Measurements from ENCODE around the gene TKTL1. TPM values are rescaled to one million over a fixed set of nuclear protein-coding genes. Genes with fewer than 3 reads are reported as not detected.

TKTL1 gene
- total RNA-seq, 1 experiment from 2014 or later = not detected

- no peak for DNase-seq
- no peaks in the 10 kb centered on the region for H3K79me2 ChIP-seq (ENCODE audit: low read length)
- H3K9me2 ChIP-seq (replicated peaks; ENCODE audit: insufficient read depth, low read length) = no peaks in the 10 kb centered on the region
- H3K27ac ChIP-seq (ENCODE audit: low read length) = no peak overlapping the region
- H3K27me3 ChIP-seq (ENCODE audit: low read length) = no peaks in the 10 kb centered on the region
- H3K9me3 ChIP-seq (ENCODE audit: low read length) = no peaks in the 10 kb centered on the region
- H4K20me1 ChIP-seq (ENCODE audit: insufficient read depth, low read depth, low read length) = no peaks in the 10 kb centered on the region
- H3K4me2 ChIP-seq (ENCODE audit: low read depth, low read length, poor library complexity, severe bottlenecking) = no peak overlapping the region
- H2AFZ ChIP-seq (ENCODE audit: low read length) = no peak overlapping the region
- no peaks in the 10 kb centered on the region for H3K4me1 ChIP-seq (ENCODE audit: low read length)
- H3K36me3 ChIP-seq (ENCODE audit: insufficient read depth, low read length) = no peaks in the 10 kb centered on the region
- no peak overlapping the region for H3K4me3 ChIP-seq (ENCODE audit: low read length)
- no peak overlapping the region for H3K9ac ChIP-seq (ENCODE audit: low read length)
Observed at GRCh38 chrX:154352012-154352401, 56.4 kb downstream of the TKTL1 start.

- Histone ChIP-seq H3K9me3 (ENCODE audit: low read length) (no peaks in the 10 kb centered on the region), H3K4me2 (ENCODE audit: low read depth, low read length, poor library complexity, severe bottlenecking) (no peak overlapping the region), H3K27me3 (ENCODE audit: low read length) (no peaks in the 10 kb centered on the region), H3K4me3 (ENCODE audit: low read length) (no peak overlapping the region), H3K79me2 (ENCODE audit: low read length) (no peaks in the 10 kb centered on the region), H3K4me1 (ENCODE audit: low read length) (no peaks in the 10 kb centered on the region), H3K36me3 (ENCODE audit: insufficient read depth, low read length) (no peaks in the 10 kb centered on the region), H3K9ac (ENCODE audit: low read length) (no peak overlapping the region), H3K27ac (ENCODE audit: low read length) (no peak overlapping the region), H3K9me2 (replicated peaks; ENCODE audit: insufficient read depth, low read length) (no peaks in the 10 kb centered on the region), H2AFZ (ENCODE audit: low read length) (no peak overlapping the region), H4K20me1 (ENCODE audit: insufficient read depth, low read depth, low read length) (no peaks in the 10 kb centered on the region)
- no peak for DNase-seq
Observed at GRCh38 chrX:154352466-154352865, 56.9 kb downstream of the TKTL1 start.

- H3K27ac ChIP-seq (ENCODE audit: low read length) = no peak overlapping the region
- no peaks in the 10 kb centered on the region for H3K4me1 ChIP-seq (ENCODE audit: low read length)
- no peaks in the 10 kb centered on the region for H3K27me3 ChIP-seq (ENCODE audit: low read length)
- no peak overlapping the region for H3K9ac ChIP-seq (ENCODE audit: low read length)
- no peaks in the 10 kb centered on the region for H4K20me1 ChIP-seq (ENCODE audit: insufficient read depth, low read depth, low read length)
- H2AFZ ChIP-seq (ENCODE audit: low read length) = no peak overlapping the region
- no peak overlapping the region for H3K4me3 ChIP-seq (ENCODE audit: low read length)
- H3K79me2 ChIP-seq (ENCODE audit: low read length) = no peaks in the 10 kb centered on the region
- no peaks in the 10 kb centered on the region for H3K36me3 ChIP-seq (ENCODE audit: insufficient read depth, low read length)
- no peak for DNase-seq
- no peaks in the 10 kb centered on the region for H3K9me2 ChIP-seq (replicated peaks; ENCODE audit: insufficient read depth, low read length)
- no peak overlapping the region for H3K4me2 ChIP-seq (ENCODE audit: low read depth, low read length, poor library complexity, severe bottlenecking)
- H3K9me3 ChIP-seq (ENCODE audit: low read length) = no peaks in the 10 kb centered on the region
Observed at GRCh38 chrX:154353172-154353843, 57.7 kb downstream of the TKTL1 start.

- Histone ChIP-seq H3K79me2 (ENCODE audit: low read length) (no peaks in the 10 kb centered on the region), H3K27ac (ENCODE audit: low read length) (no peak overlapping the region), H3K36me3 (ENCODE audit: insufficient read depth, low read length) (no peaks in the 10 kb centered on the region), H3K27me3 (ENCODE audit: low read length) (no peaks in the 10 kb centered on the region), H3K9ac (ENCODE audit: low read length) (no peak overlapping the region), H3K4me2 (ENCODE audit: low read depth, low read length, poor library complexity, severe bottlenecking) (no peak overlapping the region), H4K20me1 (ENCODE audit: insufficient read depth, low read depth, low read length) (no peaks in the 10 kb centered on the region), H3K9me2 (replicated peaks; ENCODE audit: insufficient read depth, low read length) (no peaks in the 10 kb centered on the region), H2AFZ (ENCODE audit: low read length) (no peak overlapping the region), H3K4me3 (ENCODE audit: low read length) (no peak overlapping the region), H3K9me3 (ENCODE audit: low read length) (no peaks in the 10 kb centered on the region), H3K4me1 (ENCODE audit: low read length) (no peaks in the 10 kb centered on the region)
- DNase-seq = no peak
Observed at GRCh38 chrX:154354013-154354412, 58.4 kb downstream of the TKTL1 start.

- Histone ChIP-seq H3K27me3 (ENCODE audit: low read length) (no peaks in the 10 kb centered on the region), H3K79me2 (ENCODE audit: low read length) (no peaks in the 10 kb centered on the region), H3K9me2 (replicated peaks; ENCODE audit: insufficient read depth, low read length) (no peaks in the 10 kb centered on the region), H3K4me2 (ENCODE audit: low read depth, low read length, poor library complexity, severe bottlenecking) (no peak overlapping the region), H3K9ac (ENCODE audit: low read length) (no peak overlapping the region), H3K36me3 (ENCODE audit: insufficient read depth, low read length) (no peaks in the 10 kb centered on the region), H3K27ac (ENCODE audit: low read length) (no peak overlapping the region), H4K20me1 (ENCODE audit: insufficient read depth, low read depth, low read length) (no peaks in the 10 kb centered on the region), H3K4me3 (ENCODE audit: low read length) (no peak overlapping the region), H3K4me1 (ENCODE audit: low read length) (no peaks in the 10 kb centered on the region), H3K9me3 (ENCODE audit: low read length) (no peaks in the 10 kb centered on the region), H2AFZ (ENCODE audit: low read length) (no peak overlapping the region)
- DNase-seq = no peak
Observed at GRCh38 chrX:154354516-154354915, 58.9 kb downstream of the TKTL1 start.

- no peaks in the 10 kb centered on the region for H4K20me1 ChIP-seq (ENCODE audit: insufficient read depth, low read depth, low read length)
- no peaks in the 10 kb centered on the region for H3K9me2 ChIP-seq (replicated peaks; ENCODE audit: insufficient read depth, low read length)
- no peaks in the 10 kb centered on the region for H3K79me2 ChIP-seq (ENCODE audit: low read length)
- no peaks in the 10 kb centered on the region for H3K27me3 ChIP-seq (ENCODE audit: low read length)
- H3K4me3 ChIP-seq (ENCODE audit: low read length) = no peak overlapping the region
- H3K9ac ChIP-seq (ENCODE audit: low read length) = no peak overlapping the region
- no peak overlapping the region for H3K27ac ChIP-seq (ENCODE audit: low read length)
- no peaks in the 10 kb centered on the region for H3K4me1 ChIP-seq (ENCODE audit: low read length)
- H3K4me2 ChIP-seq (ENCODE audit: low read depth, low read length, poor library complexity, severe bottlenecking) = no peak overlapping the region
- H3K9me3 ChIP-seq (ENCODE audit: low read length) = no peaks in the 10 kb centered on the region
- DNase-seq = no peak
- no peaks in the 10 kb centered on the region for H3K36me3 ChIP-seq (ENCODE audit: insufficient read depth, low read length)
- no peak overlapping the region for H2AFZ ChIP-seq (ENCODE audit: low read length)
Observed at GRCh38 chrX:154355094-154355775, 59.6 kb downstream of the TKTL1 start.

- Histone ChIP-seq H3K9ac (ENCODE audit: low read length) (no peak overlapping the region), H3K27me3 (ENCODE audit: low read length) (no peaks in the 10 kb centered on the region), H3K36me3 (ENCODE audit: insufficient read depth, low read length) (no peaks in the 10 kb centered on the region), H3K4me3 (ENCODE audit: low read length) (no peak overlapping the region), H3K27ac (ENCODE audit: low read length) (no peak overlapping the region), H3K79me2 (ENCODE audit: low read length) (no peaks in the 10 kb centered on the region), H4K20me1 (ENCODE audit: insufficient read depth, low read depth, low read length) (no peaks in the 10 kb centered on the region), H3K4me1 (ENCODE audit: low read length) (no peaks in the 10 kb centered on the region), H3K9me2 (replicated peaks; ENCODE audit: insufficient read depth, low read length) (no peaks in the 10 kb centered on the region), H2AFZ (ENCODE audit: low read length) (no peak overlapping the region), H3K4me2 (ENCODE audit: low read depth, low read length, poor library complexity, severe bottlenecking) (no peak overlapping the region), H3K9me3 (ENCODE audit: low read length) (no peaks in the 10 kb centered on the region)
- DNase-seq = no peak
Observed at GRCh38 chrX:154355776-154356140, 60.2 kb downstream of the TKTL1 start.

GRCh38 chrX:154356596-154356995 is 61.0 kb downstream of the TKTL1 start:
- no peak overlapping the region for H3K27ac ChIP-seq (ENCODE audit: low read length)
- no peaks in the 10 kb centered on the region for H3K79me2 ChIP-seq (ENCODE audit: low read length)
- no peaks in the 10 kb centered on the region for H3K4me1 ChIP-seq (ENCODE audit: low read length)

More at GRCh38 chrX:154356596-154356995, 61.0 kb downstream of the TKTL1 start:
- no peak for DNase-seq
- no peaks in the 10 kb centered on the region for H3K36me3 ChIP-seq (ENCODE audit: insufficient read depth, low read length)
- no peak overlapping the region for H3K9ac ChIP-seq (ENCODE audit: low read length)
- H3K4me2 ChIP-seq (ENCODE audit: low read depth, low read length, poor library complexity, severe bottlenecking) = no peak overlapping the region
- H2AFZ ChIP-seq (ENCODE audit: low read length) = no peak overlapping the region
- no peak overlapping the region for H3K4me3 ChIP-seq (ENCODE audit: low read length)
- H3K27me3 ChIP-seq (ENCODE audit: low read length) = no peaks in the 10 kb centered on the region
- H3K9me2 ChIP-seq (replicated peaks; ENCODE audit: insufficient read depth, low read length) = no peaks in the 10 kb centered on the region
- no peaks in the 10 kb centered on the region for H4K20me1 ChIP-seq (ENCODE audit: insufficient read depth, low read depth, low read length)
- no peaks in the 10 kb centered on the region for H3K9me3 ChIP-seq (ENCODE audit: low read length)

Data from Karpas-422 (cell line).